ENCODE measurements around the gene SYAP1. TPM values are rescaled to one million over a fixed set of nuclear protein-coding genes. Genes with fewer than 3 reads are reported as not detected.
"Not testable (repeated sequence)": the region's sequence is repeated elsewhere in the genome, so short reads cannot be mapped to it uniquely, and the experiment has no call there.

The SYAP1 gene
- polyA plus RNA-seq, 4 donors, result 17.6 to 38.4 (median 26.7) TPM

DNA sequence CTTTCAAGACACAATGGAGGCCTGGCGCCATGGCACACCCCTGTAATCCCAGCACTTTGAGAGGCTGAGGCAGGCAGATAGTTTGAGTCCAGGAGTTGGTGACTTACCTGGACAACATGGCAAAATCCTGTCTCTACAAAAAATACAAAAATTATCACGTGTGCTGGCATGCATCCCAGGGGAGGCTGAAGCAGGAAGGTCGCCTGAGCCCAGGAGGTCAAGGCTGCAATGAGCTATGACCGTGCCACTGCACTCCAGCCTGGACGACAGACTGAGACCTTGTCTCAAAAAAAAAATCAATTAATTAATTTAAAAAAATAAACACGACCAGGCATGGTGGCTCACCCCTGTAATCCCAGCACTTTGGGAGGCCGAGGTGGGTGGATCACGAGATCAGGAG, 4.9 kb upstream of the SYAP1 start:
- Histone ChIP-seq H3K4me1 (ENCODE audit: control insufficient read depth in 3 of 3, insufficient read depth in 2 of 3, low read depth in 1 of 3, low read length in 2 of 3) (no peaks in the 10 kb centered on the region), H3K36me3 (ENCODE audit: control insufficient read depth in 3 of 3, insufficient read depth in 2 of 3, low read depth in 1 of 3, low read length in 3 of 3) (no peaks in the 10 kb centered on the region), H3K27me3 (ENCODE audit: control insufficient read depth in 3 of 3, insufficient read depth in 3 of 3, low read length in 3 of 3) (no peaks in the 10 kb centered on the region), H3K27ac (ENCODE audit: low read depth in 1 of 3, low read length in 2 of 3) (no peak overlapping the region), H3K9me3 (ENCODE audit: control insufficient read depth in 2 of 2, insufficient read depth in 1 of 2, low read depth in 1 of 2, low read length in 1 of 2) (no peaks in the 10 kb centered on the region), H3K4me3 (ENCODE audit: low read depth in 1 of 3, low read length in 3 of 3) (no peak overlapping the region)
- WGBS, 3 donors, result 89 to 94% (median 90%) methylated on average over 8 of the region's 8 CpGs
- FAIRE-seq (no peak), DNase-seq (no peak)

DNA sequence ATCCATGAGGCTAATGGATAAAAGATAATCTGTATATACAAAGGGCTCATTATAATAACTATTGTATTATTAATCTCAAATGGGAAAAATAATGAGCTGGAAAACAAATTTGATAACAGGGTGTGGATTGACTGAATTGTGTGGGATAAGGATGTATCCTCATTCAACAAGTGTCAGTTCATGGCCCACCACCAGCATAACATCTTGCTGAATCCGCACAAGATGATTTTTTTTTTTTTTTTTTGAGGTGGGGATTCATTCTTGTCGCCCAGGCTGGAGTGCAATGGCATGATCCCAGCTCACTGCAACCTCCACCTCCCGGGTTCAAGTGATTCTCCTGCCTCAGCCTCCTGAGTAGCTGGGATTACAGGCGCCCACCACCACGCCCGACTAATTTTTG, 3.8 kb upstream of the SYAP1 start:
- not testable (repeated sequence) for H3K4me3 ChIP-seq (ENCODE audit: low read depth in 1 of 3, low read length in 3 of 3); H3K27me3 ChIP-seq (ENCODE audit: control insufficient read depth in 3 of 3, insufficient read depth in 3 of 3, low read length in 3 of 3); H3K9me3 ChIP-seq (ENCODE audit: control insufficient read depth in 2 of 2, insufficient read depth in 1 of 2, low read depth in 1 of 2, low read length in 1 of 2); H3K36me3 ChIP-seq (ENCODE audit: control insufficient read depth in 3 of 3, insufficient read depth in 2 of 3, low read depth in 1 of 3, low read length in 3 of 3); FAIRE-seq; H3K27ac ChIP-seq (ENCODE audit: low read depth in 1 of 3, low read length in 2 of 3); H3K4me1 ChIP-seq (ENCODE audit: control insufficient read depth in 3 of 3, insufficient read depth in 2 of 3, low read depth in 1 of 3, low read length in 2 of 3); DNase-seq
- 80 to 100% (median 83%) methylated on average over 1 to 6 of the region's 6 CpGs for WGBS, 3 donors

DNA sequence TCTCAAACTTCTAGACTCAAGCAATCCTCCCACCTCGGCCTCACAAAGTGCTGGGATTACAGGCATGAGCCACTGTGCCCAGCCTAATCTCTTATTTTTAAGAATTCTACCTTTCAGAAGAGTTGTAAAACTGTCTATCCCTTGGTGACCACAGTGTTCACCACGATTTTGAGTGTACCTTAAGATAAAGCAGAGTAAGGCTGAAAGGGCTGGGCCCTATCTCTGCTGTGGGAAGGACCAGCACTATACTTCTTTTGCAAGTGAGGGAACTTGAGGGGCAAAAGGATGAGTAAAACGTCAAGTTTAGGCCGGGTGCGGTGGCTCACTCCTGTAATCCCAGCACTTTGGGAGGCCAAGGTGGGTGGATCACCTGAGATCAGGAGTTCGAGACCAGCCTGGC, 3.0 kb upstream of the SYAP1 start:
- H3K4me3 ChIP-seq (ENCODE audit: low read depth in 1 of 3, low read length in 3 of 3); H3K9me3 ChIP-seq (ENCODE audit: control insufficient read depth in 2 of 2, insufficient read depth in 1 of 2, low read depth in 1 of 2, low read length in 1 of 2); DNase-seq; H3K4me1 ChIP-seq (ENCODE audit: control insufficient read depth in 3 of 3, insufficient read depth in 2 of 3, low read depth in 1 of 3, low read length in 2 of 3); H3K36me3 ChIP-seq (ENCODE audit: control insufficient read depth in 3 of 3, insufficient read depth in 2 of 3, low read depth in 1 of 3, low read length in 3 of 3); H3K27ac ChIP-seq (ENCODE audit: low read depth in 1 of 3, low read length in 2 of 3); H3K27me3 ChIP-seq (ENCODE audit: control insufficient read depth in 3 of 3, insufficient read depth in 3 of 3, low read length in 3 of 3); FAIRE-seq: not testable (repeated sequence)
- WGBS, 3 donors, result 78 to 86% (median 86%) methylated on average over 5 to 6 of the region's 6 CpGs

DNA sequence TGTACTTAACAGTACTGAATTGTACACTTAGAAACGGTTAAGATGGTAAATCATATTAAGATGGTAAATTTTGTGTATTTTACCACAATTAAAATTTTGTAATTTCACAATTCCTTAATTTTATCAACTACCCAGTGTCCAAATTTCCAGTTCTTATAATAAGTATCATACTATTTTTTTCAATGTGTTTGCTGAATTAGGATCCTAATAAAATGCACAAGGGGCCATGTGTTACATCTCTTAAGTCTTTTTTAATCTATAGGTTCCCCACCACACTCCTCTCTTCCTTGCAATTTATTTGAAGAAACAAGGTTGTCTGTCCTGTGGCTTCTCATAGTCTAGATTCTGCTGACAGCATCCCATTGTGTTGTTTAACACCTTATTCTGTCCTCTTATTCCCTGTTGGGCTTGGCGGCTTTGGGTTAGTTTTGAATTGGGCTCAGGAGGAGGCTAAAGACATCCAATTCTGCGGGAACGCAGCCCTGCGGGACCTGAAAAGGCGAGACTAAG, 533 bp upstream of the SYAP1 start:
- peak overlapping the region; percentile 94 to 100 (median 97) for H3K27ac ChIP-seq (ENCODE audit: low read depth in 1 of 3, low read length in 2 of 3)

DNA sequence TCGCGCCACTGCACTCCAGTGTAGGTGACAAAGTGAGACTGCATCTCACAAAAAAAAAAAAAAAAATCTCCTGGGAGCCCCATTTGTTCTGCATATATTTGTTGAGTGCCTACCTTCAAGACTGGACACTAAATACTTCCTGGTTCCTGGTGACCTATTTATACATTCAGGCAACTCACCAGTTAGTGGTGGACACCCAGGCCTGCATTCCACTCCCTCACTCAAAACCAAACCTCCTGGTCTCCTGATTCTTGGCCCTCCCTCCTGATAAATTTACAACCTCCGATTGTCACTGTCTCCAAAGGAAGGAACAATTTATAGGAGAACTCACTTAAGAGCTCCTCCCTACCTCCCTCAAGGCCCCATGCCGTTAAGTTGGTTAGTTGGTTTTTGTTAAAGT, 3.1 kb downstream of the SYAP1 start:
- FAIRE-seq, result no peak
- WGBS, 3 donors, result 57 to 77% (median 68%) methylated on average over 4 of the region's 4 CpGs
- H3K4me1 ChIP-seq (ENCODE audit: control insufficient read depth in 3 of 3, insufficient read depth in 2 of 3, low read depth in 1 of 3, low read length in 2 of 3), result peaks cover 0 to 20% (median 3%) of the 10 kb centered on the region in 3 donors

More for the DNA sequence above, 533 bp upstream of the SYAP1 start:
- FAIRE-seq (no peak), DNase-seq (no peak)
- Histone ChIP-seq H3K9me3 (ENCODE audit: control insufficient read depth in 2 of 2, insufficient read depth in 1 of 2, low read depth in 1 of 2, low read length in 1 of 2) (no peaks in the 10 kb centered on the region), H3K27me3 (ENCODE audit: control insufficient read depth in 3 of 3, insufficient read depth in 3 of 3, low read length in 3 of 3) (no peaks in the 10 kb centered on the region), H3K4me1 (ENCODE audit: control insufficient read depth in 3 of 3, insufficient read depth in 2 of 3, low read depth in 1 of 3, low read length in 2 of 3) (peaks cover 0 to 9% (median 0%) of the 10 kb centered on the region in 3 donors), H3K4me3 (ENCODE audit: low read depth in 1 of 3, low read length in 3 of 3) (peak overlapping the region in 2 of 3 donors; percentile 51 to 84), H3K36me3 (ENCODE audit: control insufficient read depth in 3 of 3, insufficient read depth in 2 of 3, low read depth in 1 of 3, low read length in 3 of 3) (no peaks in the 10 kb centered on the region)
- WGBS, 3 donors, result 12 to 16% (median 13%) methylated on average over 6 of the region's 6 CpGs

DNA sequence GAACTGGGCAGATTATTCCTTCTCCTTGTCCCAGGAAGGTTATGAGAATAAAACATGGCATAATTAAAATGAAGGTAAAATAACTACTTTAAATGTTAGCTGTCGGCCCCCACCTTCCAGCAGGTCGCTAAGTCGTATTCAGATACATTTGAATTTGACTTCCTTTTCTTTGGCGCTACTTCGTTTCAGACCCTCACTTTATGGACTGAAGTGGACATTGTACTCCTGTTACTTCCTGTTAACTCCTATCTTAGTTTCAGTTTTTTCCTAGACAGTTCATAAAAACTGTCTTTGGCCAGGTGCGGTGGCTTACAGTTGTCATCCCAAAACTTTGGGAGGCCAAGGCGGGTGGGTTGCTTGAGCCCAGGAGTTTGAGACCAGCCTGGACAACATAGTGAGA, 5.7 kb downstream of the SYAP1 start:
- Histone ChIP-seq H3K36me3 (ENCODE audit: control insufficient read depth in 3 of 3, insufficient read depth in 2 of 3, low read depth in 1 of 3, low read length in 3 of 3) (peaks cover 0 to 9% (median 0%) of the 10 kb centered on the region in 3 donors), H3K9me3 (ENCODE audit: control insufficient read depth in 2 of 2, insufficient read depth in 1 of 2, low read depth in 1 of 2, low read length in 1 of 2) (no peaks in the 10 kb centered on the region), H3K27ac (ENCODE audit: low read depth in 1 of 3, low read length in 2 of 3) (peak overlapping the region; percentile 34 to 83 (median 39)), H3K4me1 (ENCODE audit: control insufficient read depth in 3 of 3, insufficient read depth in 2 of 3, low read depth in 1 of 3, low read length in 2 of 3) (peaks cover 0 to 22% (median 3%) of the 10 kb centered on the region in 3 donors), H3K27me3 (ENCODE audit: control insufficient read depth in 3 of 3, insufficient read depth in 3 of 3, low read length in 3 of 3) (no peaks in the 10 kb centered on the region), H3K4me3 (ENCODE audit: low read depth in 1 of 3, low read length in 3 of 3) (peak overlapping the region in 1 of 3 donors; percentile 1)
- DNase-seq (peak; percentile 61 to 63), FAIRE-seq (no peak)
- WGBS, 3 donors, result 20 to 68% (median 49%) methylated on average over 7 of the region's 7 CpGs

More for the DNA sequence above, 3.1 kb downstream of the SYAP1 start:
- DNase-seq, result no peak
- Histone ChIP-seq H3K9me3 (ENCODE audit: control insufficient read depth in 2 of 2, insufficient read depth in 1 of 2, low read depth in 1 of 2, low read length in 1 of 2) (no peaks in the 10 kb centered on the region), H3K27ac (ENCODE audit: low read depth in 1 of 3, low read length in 2 of 3) (peak overlapping the region in 1 of 3 donors; percentile 83), H3K4me3 (ENCODE audit: low read depth in 1 of 3, low read length in 3 of 3) (no peak overlapping the region), H3K36me3 (ENCODE audit: control insufficient read depth in 3 of 3, insufficient read depth in 2 of 3, low read depth in 1 of 3, low read length in 3 of 3) (peaks cover 0 to 7% (median 0%) of the 10 kb centered on the region in 3 donors), H3K27me3 (ENCODE audit: control insufficient read depth in 3 of 3, insufficient read depth in 3 of 3, low read length in 3 of 3) (no peaks in the 10 kb centered on the region)

DNA sequence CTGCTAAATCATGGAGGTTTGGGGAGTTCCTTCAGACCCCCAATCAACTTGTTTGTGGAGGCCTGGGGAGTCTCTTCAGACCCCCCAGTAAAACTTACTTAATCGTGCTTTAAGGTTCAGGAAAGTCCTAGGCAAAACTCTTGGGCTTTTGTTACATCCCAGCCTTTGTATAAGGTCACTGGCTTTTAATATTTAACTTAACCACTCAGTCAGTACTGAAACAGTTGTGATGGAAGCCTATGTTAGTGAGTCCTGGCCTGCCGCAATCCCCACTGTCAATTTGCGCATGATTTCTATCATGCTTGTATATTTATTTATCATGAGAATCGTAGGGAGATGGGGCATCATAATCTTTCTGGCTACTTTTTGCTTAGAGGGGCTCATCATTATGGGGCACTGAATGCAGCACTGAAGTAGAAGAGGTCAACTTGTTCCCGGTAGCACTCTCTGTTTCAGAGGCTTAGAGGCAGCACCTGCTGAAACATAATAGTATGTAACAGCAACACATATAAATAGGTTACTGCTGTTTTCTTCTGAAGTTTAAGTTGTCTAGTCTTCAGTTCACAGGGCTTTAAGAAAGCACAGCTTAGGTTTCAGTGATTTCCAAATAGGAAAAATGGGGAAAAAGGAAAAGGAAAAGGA, 7.1 kb downstream of the SYAP1 start:
- not testable (repeated sequence) for H3K36me3 ChIP-seq (ENCODE audit: control insufficient read depth in 3 of 3, insufficient read depth in 2 of 3, low read depth in 1 of 3, low read length in 3 of 3); DNase-seq; H3K9me3 ChIP-seq (ENCODE audit: control insufficient read depth in 2 of 2, insufficient read depth in 1 of 2, low read depth in 1 of 2, low read length in 1 of 2); FAIRE-seq; H3K4me3 ChIP-seq (ENCODE audit: low read depth in 1 of 3, low read length in 3 of 3); H3K27me3 ChIP-seq (ENCODE audit: control insufficient read depth in 3 of 3, insufficient read depth in 3 of 3, low read length in 3 of 3)
- 26 to 70% (median 58%) methylated on average over 5 of the region's 5 CpGs for WGBS, 3 donors
- Histone ChIP-seq H3K27ac (ENCODE audit: low read depth in 1 of 3, low read length in 2 of 3) (peak overlapping the region in 2 of 3 donors; percentile 8 to 83), H3K4me1 (ENCODE audit: control insufficient read depth in 3 of 3, insufficient read depth in 2 of 3, low read depth in 1 of 3, low read length in 2 of 3) (peaks cover 0 to 22% (median 3%) of the 10 kb centered on the region in 3 donors)

DNA sequence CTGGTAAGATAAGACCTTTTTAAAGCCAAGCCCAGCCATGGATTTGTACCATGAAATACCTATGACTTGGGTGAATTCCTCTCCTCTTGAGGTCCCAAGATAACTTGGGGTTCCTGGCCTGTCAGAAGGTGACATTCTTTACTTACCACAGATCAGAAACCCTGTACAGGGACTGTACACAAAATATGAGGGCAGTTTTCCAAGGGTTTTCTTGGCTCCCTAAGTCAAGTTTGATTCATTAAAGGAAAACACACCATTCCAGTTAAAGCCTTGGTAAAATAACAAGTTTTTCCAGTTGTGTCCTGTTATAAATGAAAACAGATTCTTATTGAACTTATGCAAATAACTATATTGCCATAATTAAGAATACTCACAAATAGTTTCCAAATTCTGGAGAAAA, 8.2 kb downstream of the SYAP1 start:
- Histone ChIP-seq H3K4me1 (ENCODE audit: control insufficient read depth in 3 of 3, insufficient read depth in 2 of 3, low read depth in 1 of 3, low read length in 2 of 3) (peaks cover 0 to 21% (median 3%) of the 10 kb centered on the region in 3 donors), H3K27ac (ENCODE audit: low read depth in 1 of 3, low read length in 2 of 3) (peak overlapping the region in 1 of 3 donors; percentile 56), H3K4me3 (ENCODE audit: low read depth in 1 of 3, low read length in 3 of 3) (no peak overlapping the region), H3K9me3 (ENCODE audit: control insufficient read depth in 2 of 2, insufficient read depth in 1 of 2, low read depth in 1 of 2, low read length in 1 of 2) (no peaks in the 10 kb centered on the region), H3K27me3 (ENCODE audit: control insufficient read depth in 3 of 3, insufficient read depth in 3 of 3, low read length in 3 of 3) (no peaks in the 10 kb centered on the region), H3K36me3 (ENCODE audit: control insufficient read depth in 3 of 3, insufficient read depth in 2 of 3, low read depth in 1 of 3, low read length in 3 of 3) (peaks cover 0 to 9% (median 0%) of the 10 kb centered on the region in 3 donors)
- FAIRE-seq (no peak), DNase-seq (no peak)
